Vagina (tissue), 2 donors: Measurements from ENCODE around the gene ZNF280B.

Experiments
- CTCF ChIP-seq, 3 experiments: fragments of 450-650 bp in 2 of 3; fragments of 200-600 bp in 1 of 3; sonication (generic) in 1 of 3; IDR thresholded peaks; one replicate each; pipeline ENCODE4 v1.5.1; 2017 to 2019; ENCODE audit warnings: antibody characterized with exemption in 3 of 3, mild to moderate bottlenecking in 2 of 3, moderate library complexity in 2 of 3
- POLR2A ChIP-seq, 2 donors: fragments of 450-650 bp; IDR thresholded peaks; one replicate each; pipeline ENCODE4 v1.6.1; 2017; ENCODE audit warnings: antibody characterized with exemption in 2 of 2, mild to moderate bottlenecking in 2 of 2, moderate library complexity in 2 of 2

GRCh38 chr22:22553141-22553540 lies 44.6 kb upstream of the ZNF280B start:
- TF ChIP-seq CTCF (IDR thresholded peaks at IDR 0.05) (no peak), POLR2A (IDR thresholded peaks at IDR 0.05) (no peak)
